ENCODE results near the gene TLR10. TPM values are rescaled to one million over a fixed set of nuclear protein-coding genes. Genes with fewer than 3 reads are reported as not detected.

TLR10 gene
- total RNA-seq, 1 donor: not detected

GRCh38 chr4:38800961-38801450 is 18.2 kb upstream of the TLR10 start:
- no peak for TF ChIP-seq CTCF (IDR thresholded peaks at IDR 0.05; ENCODE audit: insufficient read depth, low read depth, low read length)
- no peak overlapping the region for H3K4me3 ChIP-seq (ENCODE audit: low read depth, low read length)
- DNase-seq (ENCODE audit: low read depth): no peak

DNA sequence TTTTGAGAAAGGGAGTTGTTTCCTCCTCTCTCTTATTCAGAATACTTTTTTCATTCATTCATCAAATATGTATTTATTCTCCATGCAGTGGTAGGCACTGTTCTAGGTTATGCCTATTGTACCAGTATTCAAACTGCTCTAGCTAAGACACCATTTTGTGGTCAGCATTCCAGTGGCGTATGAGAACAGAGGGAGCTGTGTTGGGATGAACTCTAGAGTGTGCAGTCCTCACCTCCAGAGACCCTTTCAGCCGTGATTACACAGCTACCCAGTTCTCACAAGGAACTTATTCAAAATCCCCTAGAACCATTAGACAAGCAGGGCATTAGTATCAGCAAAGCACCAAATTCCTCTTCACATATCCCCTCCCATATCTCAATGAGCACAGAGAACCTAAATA is 17.6 kb upstream of the TLR10 start:
- no peak for TF ChIP-seq CTCF (IDR thresholded peaks at IDR 0.05; ENCODE audit: insufficient read depth, low read depth, low read length)
- H3K4me3 ChIP-seq (ENCODE audit: low read depth, low read length): no peak overlapping the region
- DNase-seq (ENCODE audit: low read depth): no peak

DNA sequence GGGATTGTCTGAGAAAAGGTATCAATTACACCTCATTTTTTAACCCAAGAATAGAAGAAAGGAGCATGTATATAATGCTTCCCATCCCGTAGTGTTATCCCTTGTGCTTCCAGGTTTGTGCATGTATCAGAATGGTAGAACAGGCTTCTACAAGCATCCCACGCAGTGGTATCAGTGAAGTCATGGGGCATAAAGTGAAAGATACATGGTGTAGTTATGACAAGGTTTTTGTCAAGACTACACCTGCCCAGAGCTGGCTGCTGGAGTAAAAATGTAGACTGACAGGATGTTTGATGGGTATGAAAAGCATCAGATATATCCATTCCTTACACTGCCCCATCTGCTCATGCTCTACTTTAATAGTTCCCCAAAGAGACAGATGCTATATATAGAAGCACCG is 12.3 kb upstream of the TLR10 start:
- H3K4me3 ChIP-seq (ENCODE audit: low read depth, low read length): no peak overlapping the region
- TF ChIP-seq CTCF (IDR thresholded peaks at IDR 0.05; ENCODE audit: insufficient read depth, low read depth, low read length): no peak
- DNase-seq (ENCODE audit: low read depth): no peak

GRCh38 chr4:38794051-38794450 is 11.3 kb upstream of the TLR10 start:
- TF ChIP-seq CTCF (IDR thresholded peaks at IDR 0.05; ENCODE audit: insufficient read depth, low read depth, low read length): no peak
- H3K4me3 ChIP-seq (ENCODE audit: low read depth, low read length): no peak overlapping the region
- no peak for DNase-seq (ENCODE audit: low read depth)

DNA sequence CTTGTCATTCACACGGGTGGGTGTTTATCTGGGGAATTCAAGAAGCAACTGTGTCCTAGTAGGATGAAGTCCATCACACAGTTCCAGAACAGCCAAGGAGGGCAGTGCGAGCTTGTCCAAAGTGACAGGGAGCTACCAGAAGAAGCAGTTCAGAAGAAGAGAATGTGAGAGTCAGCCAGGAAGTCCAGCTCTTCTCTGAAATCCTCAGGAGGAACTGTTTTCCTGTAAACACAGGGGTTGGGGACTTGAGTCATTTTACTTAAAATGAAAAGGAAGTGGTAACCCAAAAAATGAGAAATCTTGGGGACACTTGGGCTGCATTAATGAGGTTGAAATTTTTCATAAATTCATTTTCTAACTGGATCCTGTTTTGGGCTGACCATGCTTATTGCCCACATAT is 8.2 kb upstream of the TLR10 start:
- TF ChIP-seq CTCF (IDR thresholded peaks at IDR 0.05; ENCODE audit: insufficient read depth, low read depth, low read length): no peak
- H3K4me3 ChIP-seq (ENCODE audit: low read depth, low read length): no peak overlapping the region
- no peak for DNase-seq (ENCODE audit: low read depth)

- DNase-seq (ENCODE audit: low read depth): no peak
- H3K4me3 ChIP-seq (ENCODE audit: low read depth, low read length): no peak overlapping the region
- TF ChIP-seq CTCF (IDR thresholded peaks at IDR 0.05; ENCODE audit: insufficient read depth, low read depth, low read length): no peak
These were observed 5.5 kb upstream of the TLR10 start for GRCh38 chr4:38788317-38788716.

DNA sequence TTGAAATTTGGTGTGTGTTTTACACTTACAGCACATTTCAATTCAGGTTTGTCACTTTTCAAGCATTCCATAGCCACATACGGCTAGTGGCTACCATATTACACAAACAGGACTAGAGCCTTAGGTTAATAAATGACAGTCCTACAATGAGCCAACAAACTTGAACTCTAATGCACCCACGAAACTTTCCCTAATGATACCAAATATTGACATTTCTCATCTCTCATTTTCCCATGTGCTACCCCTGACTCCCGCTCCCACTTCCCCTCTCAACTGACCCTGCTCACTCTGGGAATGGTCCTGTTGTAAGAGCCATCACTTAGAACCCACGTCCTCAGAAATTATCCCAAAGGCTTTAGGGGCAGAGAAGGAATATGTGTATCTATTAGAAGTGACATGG is 4.9 kb upstream of the TLR10 start:
- no peak for DNase-seq (ENCODE audit: low read depth)
- no peak overlapping the region for H3K4me3 ChIP-seq (ENCODE audit: low read depth, low read length)
- TF ChIP-seq CTCF (IDR thresholded peaks at IDR 0.05; ENCODE audit: insufficient read depth, low read depth, low read length): no peak

Measured in fibroblast of villous mesenchyme (primary cell).